CD14-positive monocyte (primary cell): Measurements from ENCODE around the gene TNFRSF11A. TPM values are rescaled to one million over a fixed set of nuclear protein-coding genes. Genes with fewer than 3 reads are reported as not detected.

Experiments used
- DNase-seq, 3 donors: peaks; one replicate each; pipeline ENCODE4 v3.0.0-alpha.2; 2011 to 2022
- H2AFZ ChIP-seq: 2 replicates; pipeline ENCODE4 v1.6.0; 2012; ENCODE audit warnings: mild to moderate bottlenecking, low read depth, low read length, inconsistent platforms; ENCODE audit not compliant: insufficient read depth, poor library complexity, severe bottlenecking
- H3K27ac ChIP-seq, 2 donors: 1 replicate in 1 of 2; 2 replicates in 1 of 2; pipeline ENCODE4 v1.5.1; 2012 to 2013; ENCODE audit warnings: low read length in 2 of 2, control low read depth in 1 of 2, inconsistent platforms in 1 of 2, low read depth in 1 of 2, mild to moderate bottlenecking in 1 of 2
- H3K27me3 ChIP-seq, 2 donors: one replicate each; pipeline versions ENCODE4 v1.6.0 to v1.6.1; 2011 to 2013; ENCODE audit warnings: low read length in 2 of 2; ENCODE audit not compliant: control insufficient read depth in 2 of 2, insufficient read depth in 2 of 2
- H3K36me3 ChIP-seq, 2 donors: replicated peaks in 1 of 2; 1 replicate in 1 of 2; 2 replicates in 1 of 2; pipeline versions ENCODE4 v1.5.1 to v1.6.1; 2012 to 2013; ENCODE audit warnings: low read length in 2 of 2, control low read depth in 1 of 2, inconsistent platforms in 1 of 2, mild to moderate bottlenecking in 1 of 2; ENCODE audit not compliant: insufficient read depth in 2 of 2, control insufficient read depth in 1 of 2
- H3K4me1 ChIP-seq, 2 donors: 1 replicate in 1 of 2; 2 replicates in 1 of 2; pipeline versions ENCODE4 v1.5.1 to v1.6.1; 2012 to 2013; ENCODE audit warnings: low read length in 2 of 2, control low read depth in 1 of 2, inconsistent platforms in 1 of 2, mild to moderate bottlenecking in 1 of 2, moderate library complexity in 1 of 2; ENCODE audit not compliant: insufficient read depth in 2 of 2, control insufficient read depth in 1 of 2
- H3K4me2 ChIP-seq: replicated peaks from 2 replicates; pipeline ENCODE3; 2012; ENCODE audit warnings: low read length, moderate library complexity, mild to moderate bottlenecking; ENCODE audit not compliant: poor library complexity, severe bottlenecking; ENCODE audit errors: extremely low read depth
- H3K4me3 ChIP-seq, 3 experiments: fragments of 200-600 bp in 1 of 3; sonication (generic) in 1 of 3; replicated peaks in 1 of 3; 1 replicate in 2 of 3; 2 replicates in 1 of 3; pipeline ENCODE4 v1.5.1; 2011 to 2013; ENCODE audit warnings: low read length in 3 of 3, mild to moderate bottlenecking in 3 of 3, control low read depth in 2 of 3, low read depth in 2 of 3, inconsistent platforms in 1 of 3, moderate library complexity in 1 of 3
- H3K79me2 ChIP-seq: 2 replicates; pipeline ENCODE4 v1.6.0; 2012; ENCODE audit warnings: mild to moderate bottlenecking, control low read depth, inconsistent platforms, low read length, moderate library complexity; ENCODE audit not compliant: insufficient read depth
- H3K9ac ChIP-seq: 2 replicates; pipeline ENCODE4 v1.6.0; 2017; ENCODE audit warnings: low read length, mild to moderate bottlenecking; ENCODE audit not compliant: insufficient read depth, poor library complexity, severe bottlenecking
- H3K9me3 ChIP-seq, 2 donors: replicated peaks in 1 of 2; 1 replicate in 1 of 2; 2 replicates in 1 of 2; pipeline versions ENCODE4 v1.5.1 to v1.6.1; 2012 to 2013; ENCODE audit warnings: low read length in 2 of 2, control low read depth in 1 of 2; ENCODE audit not compliant: control insufficient read depth in 1 of 2, insufficient read depth in 1 of 2
- H4K20me1 ChIP-seq: 2 replicates; pipeline ENCODE4 v1.6.0; 2012; ENCODE audit warnings: mild to moderate bottlenecking, low read length, control low read depth, moderate library complexity; ENCODE audit not compliant: insufficient read depth
- H3K27ac Mint-ChIP-seq, 7 donors: one replicate each; pipeline ENCODE4 v1.8.0; 2020; ENCODE audit warnings: mild to moderate bottlenecking in 7 of 7, mixed read lengths in 7 of 7, moderate library complexity in 6 of 7, inconsistent platforms in 2 of 7
- H3K27me3 Mint-ChIP-seq, 3 donors: one replicate each; pipeline ENCODE4 v1.8.0; 2021 to 2022; ENCODE audit warnings: low read depth in 3 of 3, mild to moderate bottlenecking in 3 of 3, mixed read lengths in 3 of 3, moderate library complexity in 3 of 3, inconsistent platforms in 1 of 3
- H3K36me3 Mint-ChIP-seq, 2 donors: one replicate each; pipeline ENCODE4 v1.8.0; 2020; ENCODE audit warnings: mixed read lengths in 2 of 2, inconsistent platforms in 1 of 2, mild to moderate bottlenecking in 1 of 2
- H3K4me1 Mint-ChIP-seq: one replicate; pipeline ENCODE4 v1.8.0; 2020; ENCODE audit warnings: mild to moderate bottlenecking, mixed read lengths
- H3K4me3 Mint-ChIP-seq, 2 donors: one replicate each; pipeline ENCODE4 v1.8.0; 2020; ENCODE audit warnings: mild to moderate bottlenecking in 2 of 2, mixed read lengths in 2 of 2, moderate library complexity in 1 of 2
- H3K9me3 Mint-ChIP-seq, 7 donors: one replicate each; pipeline ENCODE4 v1.8.0; 2020 to 2022; ENCODE audit warnings: mixed read lengths in 7 of 7, mild to moderate bottlenecking in 6 of 7, moderate library complexity in 6 of 7, inconsistent platforms in 2 of 7
- CTCF ChIP-seq: fragments of 200-600 bp; IDR thresholded peaks from one replicate; pipeline ENCODE4 v1.8.0; 2022; ENCODE audit warnings: antibody characterized with exemption, mild to moderate bottlenecking
- WGBS: methylation state at CpG from one replicate; pipeline ENCODE4 v1.1.5; 2013; ENCODE audit warnings: missing lambda C conversion rate; ENCODE audit not compliant: insufficient coverage; 5-methylcytosine and 5-hydroxymethylcytosine counted together
- intact Hi-C, 2 donors: fragments of 100-400 bp; cut with micrococcal nuclease; formaldehyde crosslinking; loops; one replicate each; pipeline versions ENCODE4 v1.15.0 to v1.15.1; 2023
- polyA plus RNA-seq, 3 donors: library from polyadenylated mRNA; depleted of rRNA in 1 of 3; unstranded in 2 of 3; stranded (reverse) in 1 of 3; fragments of 300-500 nt in 2 of 3; fragments of >200 nt in 1 of 3; fragmentation: Illumina TruSeq in 2 of 3; gene quantifications; 1 replicate in 2 of 3; 2 replicates in 1 of 3; pipeline ENCODE4 v1.2.3, GENCODE V29; 2012 to 2021

The TNFRSF11A gene
- polyA plus RNA-seq, 3 donors: 0.05 to 0.67 (median 0.24) TPM

GRCh38 chr18:62329691-62330454 is 4.8 kb downstream of the TNFRSF11A start:
- no peak for TF ChIP-seq CTCF
- Histone ChIP-seq H3K4me1 (peaks cover 60 to 69% of the 10 kb centered on the region in 2 donors), H3K4me2 (no peak overlapping the region), H3K27me3 (peaks cover 23 to 55% of the 10 kb centered on the region in 2 donors), H3K36me3 (no peaks in the 10 kb centered on the region), H3K4me3 (no peak overlapping the region), H3K79me2 (no peaks in the 10 kb centered on the region), H3K9me3 (no peaks in the 10 kb centered on the region), H4K20me1 (no peaks in the 10 kb centered on the region), H3K27ac (no peak overlapping the region), H2AFZ (no peak overlapping the region), H3K9ac (no peak overlapping the region)
- H3K27me3 Mint-ChIP-seq: peaks cover 54 to 70% (median 57%) of the 10 kb centered on the region in 3 donors
- H3K36me3 Mint-ChIP-seq: peaks cover 11 to 21% of the 10 kb centered on the region in 2 donors
- whole genome bisulfite sequencing: 55% methylated on average over 15 of the region's 15 CpGs
- intact Hi-C loops: loop anchor here in 1 of 2 donors (10.0 kb wide), 1 partner anchor 85 kb away; no protein-coding TSS in a partner anchor
- H3K9me3 Mint-ChIP-seq: peaks cover 0 to 6% (median 4%) of the 10 kb centered on the region in 7 donors
- H3K4me1 Mint-ChIP-seq: peaks cover 66% of the 10 kb centered on the region
- peak overlapping the region; percentile 45 to 79 for H3K4me3 Mint-ChIP-seq
- H3K27ac Mint-ChIP-seq: no peak overlapping the region
- DNase-seq: peak; percentile 37 to 71 (median 45)

GRCh38 chr18:62330650-62331049 is 5.5 kb downstream of the TNFRSF11A start:
- Histone ChIP-seq H3K9me3 (no peaks in the 10 kb centered on the region), H3K36me3 (no peaks in the 10 kb centered on the region), H3K79me2 (no peaks in the 10 kb centered on the region), H3K4me3 (no peak overlapping the region), H4K20me1 (no peaks in the 10 kb centered on the region), H3K9ac (no peak overlapping the region), H3K4me1 (peaks cover 56 to 63% of the 10 kb centered on the region in 2 donors), H3K4me2 (no peak overlapping the region), H2AFZ (no peak overlapping the region), H3K27ac (no peak overlapping the region), H3K27me3 (peaks cover 23 to 55% of the 10 kb centered on the region in 2 donors)
- Mint-ChIP-seq H3K27ac (peak overlapping the region in 1 of 7 donors; percentile 18), H3K4me1 (peaks cover 64% of the 10 kb centered on the region), H3K36me3 (peaks cover 11 to 21% of the 10 kb centered on the region in 2 donors), H3K27me3 (peaks cover 54 to 72% (median 54%) of the 10 kb centered on the region in 3 donors), H3K9me3 (peaks cover 0 to 6% (median 4%) of the 10 kb centered on the region in 7 donors), H3K4me3 (peak overlapping the region; percentile 45 to 79)
- intact Hi-C loops: loop anchor here in 1 of 2 donors (10.0 kb wide), 1 partner anchor 84 kb away; no protein-coding TSS in a partner anchor
- no peak for TF ChIP-seq CTCF
- no peak for DNase-seq
- WGBS: no CpG with 5 or more reads among the region's 7 CpGs
